Stimulated activated CD4-positive, alpha-beta T cell treated with anti-CD3 and anti-CD28 coated beads, Interleukin-15, amount 100 ng/mL, for 48 hours (primary cell): Measurements from ENCODE around the gene EEPD1.

Experiments
- DNase-seq, 2 donors: peaks; one replicate each; pipeline ENCODE4 v3.0.0-alpha.2; 2020; ENCODE audit warnings: low read depth in 2 of 2

The EEPD1 gene

GRCh38 chr7:36299223-36299774, 146.2 kb downstream of the EEPD1 start:
- no peak for DNase-seq

GRCh38 chr7:36299823-36300341, 146.8 kb downstream of the EEPD1 start:
- DNase-seq = no peak

GRCh38 chr7:36300696-36301350, 147.8 kb downstream of the EEPD1 start:
- DNase-seq = no peak

GRCh38 chr7:36301914-36302771, 149.1 kb downstream of the EEPD1 start:
- DNase-seq = no peak

GRCh38 chr7:36303202-36304098, 150.4 kb downstream of the EEPD1 start:
- DNase-seq = no peak

- no peak for DNase-seq
Measured at GRCh38 chr7:36304099-36304425, 151.0 kb downstream of the EEPD1 start.

GRCh38 chr7:36305226-36305625, 152.2 kb downstream of the EEPD1 start:
- no peak for DNase-seq

GRCh38 chr7:36305648-36306047, 152.6 kb downstream of the EEPD1 start:
- DNase-seq = no peak

- DNase-seq = no peak
Measured at GRCh38 chr7:36306222-36306621, 153.2 kb downstream of the EEPD1 start.

GRCh38 chr7:36306722-36307121, 153.7 kb downstream of the EEPD1 start:
- no peak for DNase-seq

- no peak for DNase-seq
Measured at GRCh38 chr7:36308031-36308430, 155.0 kb downstream of the EEPD1 start.

GRCh38 chr7:36309301-36309700, 156.2 kb downstream of the EEPD1 start:
- no peak for DNase-seq

GRCh38 chr7:36309716-36310115, 156.7 kb downstream of the EEPD1 start:
- DNase-seq = no peak

- no peak for DNase-seq
Measured at GRCh38 chr7:36310897-36311296, 157.8 kb downstream of the EEPD1 start.

- DNase-seq = no peak
Measured at GRCh38 chr7:36311539-36311938, 158.5 kb downstream of the EEPD1 start.

GRCh38 chr7:36312064-36312914, 159.2 kb downstream of the EEPD1 start:
- peak in 1 of 2 donors; percentile 19 for DNase-seq

GRCh38 chr7:36312915-36313334, 159.9 kb downstream of the EEPD1 start:
- DNase-seq = no peak

- no peak for DNase-seq
Measured at GRCh38 chr7:36313607-36314006, 160.6 kb downstream of the EEPD1 start.

- no peak for DNase-seq
Measured at GRCh38 chr7:36314491-36314890, 161.4 kb downstream of the EEPD1 start.

- no peak for DNase-seq
Measured at GRCh38 chr7:36315309-36315944, 162.4 kb downstream of the EEPD1 start.
